Measurements from ENCODE around the gene HPS5.
"Not testable (repeated sequence)": the region's sequence is repeated elsewhere in the genome, so short reads cannot be mapped to it uniquely, and the experiment has no call there.

HPS5 gene

GRCh38 chr11:18265949-18266348 is 56.0 kb downstream of the HPS5 start, which contains the start of gene SAA1:
Gene SAA1 (plus strand): TSS chr11:18266264. CDS start chr11:18266888, 624 bp downstream.
- Histone ChIP-seq H3K36me3 (ENCODE audit: control insufficient read depth, insufficient read depth, low read length) (no peaks in the 10 kb centered on the region), H3K27me3 (replicated peaks; ENCODE audit: control insufficient read depth, insufficient read depth, low read length) (no peaks in the 10 kb centered on the region), H3K4me3 (replicated peaks; ENCODE audit: low read depth, low read length) (no peak within 1 kb of the TSS)
- no peak for TF ChIP-seq CTCF (IDR thresholded peaks at IDR 0.05; ENCODE audit: insufficient read depth, low read length, poor library complexity, severe bottlenecking)
- DNase-seq (ENCODE audit: extremely low read depth, insufficient read length), result no peak

- H3K36me3 ChIP-seq (ENCODE audit: control insufficient read depth, insufficient read depth, low read length), result no peaks in the 10 kb centered on the region
- H3K27me3 ChIP-seq (replicated peaks; ENCODE audit: control insufficient read depth, insufficient read depth, low read length), result no peaks in the 10 kb centered on the region
- no peak for DNase-seq (ENCODE audit: extremely low read depth, insufficient read length)
- no peak overlapping the region for H3K4me3 ChIP-seq (replicated peaks; ENCODE audit: low read depth, low read length)
- TF ChIP-seq CTCF (IDR thresholded peaks at IDR 0.05; ENCODE audit: insufficient read depth, low read length, poor library complexity, severe bottlenecking), result no peak
Observed at GRCh38 chr11:18264677-18265555, 57.0 kb downstream of the HPS5 start.

- no peaks in the 10 kb centered on the region for H3K36me3 ChIP-seq (ENCODE audit: control insufficient read depth, insufficient read depth, low read length)
- no peak overlapping the region for H3K4me3 ChIP-seq (replicated peaks; ENCODE audit: low read depth, low read length)
- H3K27me3 ChIP-seq (replicated peaks; ENCODE audit: control insufficient read depth, insufficient read depth, low read length), result no peaks in the 10 kb centered on the region
- DNase-seq (ENCODE audit: extremely low read depth, insufficient read length), result no peak
- no peak for TF ChIP-seq CTCF (IDR thresholded peaks at IDR 0.05; ENCODE audit: insufficient read depth, low read length, poor library complexity, severe bottlenecking)
Observed at GRCh38 chr11:18264035-18264434, 57.9 kb downstream of the HPS5 start.

GRCh38 chr11:18262681-18263350 is 59.1 kb downstream of the HPS5 start:
- H3K36me3 ChIP-seq (ENCODE audit: control insufficient read depth, insufficient read depth, low read length); DNase-seq (ENCODE audit: extremely low read depth, insufficient read length); H3K4me3 ChIP-seq (replicated peaks; ENCODE audit: low read depth, low read length); H3K27me3 ChIP-seq (replicated peaks; ENCODE audit: control insufficient read depth, insufficient read depth, low read length): not testable (repeated sequence)

- Histone ChIP-seq H3K36me3 (ENCODE audit: control insufficient read depth, insufficient read depth, low read length) (no peaks in the 10 kb centered on the region), H3K27me3 (replicated peaks; ENCODE audit: control insufficient read depth, insufficient read depth, low read length) (no peaks in the 10 kb centered on the region), H3K4me3 (replicated peaks; ENCODE audit: low read depth, low read length) (no peak overlapping the region)
- DNase-seq (ENCODE audit: extremely low read depth, insufficient read length), result no peak
- TF ChIP-seq CTCF (IDR thresholded peaks at IDR 0.05; ENCODE audit: insufficient read depth, low read length, poor library complexity, severe bottlenecking), result no peak
Observed at GRCh38 chr11:18261721-18262120, 60.2 kb downstream of the HPS5 start.

GRCh38 chr11:18259259-18259658 is 62.7 kb downstream of the HPS5 start:
- Histone ChIP-seq H3K27me3 (replicated peaks; ENCODE audit: control insufficient read depth, insufficient read depth, low read length) (no peaks in the 10 kb centered on the region), H3K36me3 (ENCODE audit: control insufficient read depth, insufficient read depth, low read length) (no peaks in the 10 kb centered on the region), H3K4me3 (replicated peaks; ENCODE audit: low read depth, low read length) (no peak overlapping the region)
- no peak for TF ChIP-seq CTCF (IDR thresholded peaks at IDR 0.05; ENCODE audit: insufficient read depth, low read length, poor library complexity, severe bottlenecking)
- DNase-seq (ENCODE audit: extremely low read depth, insufficient read length), result no peak
